MCF 10A (cell line): Measurements from ENCODE around the gene ZNF142. TPM values are rescaled to one million over a fixed set of nuclear protein-coding genes. Genes with fewer than 3 reads are reported as not detected.

Experiments used
- BruUV-seq: library from RNA; stranded (reverse); fragments of 400-500 nt; replicated peaks from 2 replicates; lab custom pipeline; 2021; lab: Mats Ljungman, UMichigan
- CTCF ChIA-PET: fragments of 300-600 bp; sonication (Branson Sonifier 250); formaldehyde crosslinking; extraction: SDS; loops from one replicate; lab custom pipeline; 2021; ENCODE audit warnings: antibody characterized with exemption, inconsistent platforms; lab: Yijun Ruan, JAX
- POLR2A ChIA-PET: fragments of 300-600, 350-650 bp; sonication (Branson Sonifier 250); formaldehyde crosslinking; extraction: SDS; loops from one replicate; lab custom pipeline; 2020; ENCODE audit warnings: antibody characterized with exemption, inconsistent platforms; lab: Yijun Ruan, JAX
- DNase-seq: peaks from one replicate; pipeline ENCODE4 v3.0.0-alpha.2; 2018; ENCODE audit not compliant: unreplicated experiment
- H3K27ac Mint-ChIP-seq: one replicate; pipeline ENCODE4 v1.8.0; 2022; ENCODE audit warnings: mild to moderate bottlenecking, low read depth, mixed read lengths; ENCODE audit not compliant: unreplicated experiment
- H3K27me3 Mint-ChIP-seq: one replicate; pipeline ENCODE4 v1.8.0; 2022; ENCODE audit warnings: mixed read lengths; ENCODE audit not compliant: insufficient read depth, unreplicated experiment
- H3K36me3 Mint-ChIP-seq: one replicate; pipeline ENCODE4 v1.8.0; 2022; ENCODE audit warnings: mild to moderate bottlenecking, moderate library complexity, mixed read lengths; ENCODE audit not compliant: insufficient read depth, unreplicated experiment
- H3K4me1 Mint-ChIP-seq: one replicate; pipeline ENCODE4 v1.8.0; 2022; ENCODE audit warnings: mixed read lengths; ENCODE audit not compliant: insufficient read depth, unreplicated experiment
- H3K4me3 Mint-ChIP-seq: one replicate; pipeline ENCODE4 v1.8.0; 2022; ENCODE audit warnings: mild to moderate bottlenecking, moderate library complexity, mixed read lengths; ENCODE audit not compliant: unreplicated experiment
- H3K9me3 Mint-ChIP-seq: one replicate; pipeline ENCODE4 v1.8.0; 2022; ENCODE audit warnings: mixed read lengths; ENCODE audit not compliant: unreplicated experiment
- intact Hi-C: fragments of 100-400 bp; cut with micrococcal nuclease; formaldehyde crosslinking; loops from 2 replicates; pipeline ENCODE4 v1.14.1; 2022
- total RNA-seq: library from RNA; stranded (reverse); gene quantifications from 2 replicates; pipeline ENCODE4 v1.2.3, GENCODE V29; 2022
- TF ChIP-seq, protein P1 (sequence below): fragments of 200-600 bp; IDR thresholded peaks from one replicate; pipeline ENCODE4 v1.8.0; 2022; ENCODE audit warnings: antibody characterized with exemption, mild to moderate bottlenecking; ENCODE audit not compliant: unreplicated experiment

Gene ZNF142
- total RNA-seq, 1 experiment from 2014 or later: 37.8 TPM

GRCh38 chr2:218701806-218702205 is 42.4 kb upstream of the ZNF142 start:
- ChIA-PET CTCF (interaction anchor here (0.6 to 2.2 kb wide), 6 partner anchors 10 to 840 kb away, joined by 3 to 12 read pairs (median 3); no protein-coding TSS in a partner anchor), POLR2A (interaction anchor here (1.5 kb wide), 1 partner anchor 30 kb away, joined by 6 read pairs; the partner anchor contains the start of genes RNF25 and STK36)
- no peak overlapping the region for H3K4me3 Mint-ChIP-seq
- no peak overlapping the region for H3K27ac Mint-ChIP-seq
- no peaks in the 10 kb centered on the region for H3K4me1 Mint-ChIP-seq
- intact Hi-C loops: no loop called here
- TF ChIP-seq, protein P1, sequence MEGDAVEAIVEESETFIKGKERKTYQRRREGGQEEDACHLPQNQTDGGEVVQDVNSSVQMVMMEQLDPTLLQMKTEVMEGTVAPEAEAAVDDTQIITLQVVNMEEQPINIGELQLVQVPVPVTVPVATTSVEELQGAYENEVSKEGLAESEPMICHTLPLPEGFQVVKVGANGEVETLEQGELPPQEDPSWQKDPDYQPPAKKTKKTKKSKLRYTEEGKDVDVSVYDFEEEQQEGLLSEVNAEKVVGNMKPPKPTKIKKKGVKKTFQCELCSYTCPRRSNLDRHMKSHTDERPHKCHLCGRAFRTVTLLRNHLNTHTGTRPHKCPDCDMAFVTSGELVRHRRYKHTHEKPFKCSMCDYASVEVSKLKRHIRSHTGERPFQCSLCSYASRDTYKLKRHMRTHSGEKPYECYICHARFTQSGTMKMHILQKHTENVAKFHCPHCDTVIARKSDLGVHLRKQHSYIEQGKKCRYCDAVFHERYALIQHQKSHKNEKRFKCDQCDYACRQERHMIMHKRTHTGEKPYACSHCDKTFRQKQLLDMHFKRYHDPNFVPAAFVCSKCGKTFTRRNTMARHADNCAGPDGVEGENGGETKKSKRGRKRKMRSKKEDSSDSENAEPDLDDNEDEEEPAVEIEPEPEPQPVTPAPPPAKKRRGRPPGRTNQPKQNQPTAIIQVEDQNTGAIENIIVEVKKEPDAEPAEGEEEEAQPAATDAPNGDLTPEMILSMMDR: no peak
- DNase-seq: no peak
- H3K9me3 Mint-ChIP-seq: no peaks in the 10 kb centered on the region
- no peaks in the 10 kb centered on the region for H3K27me3 Mint-ChIP-seq
- no TSS peak for BruUV-seq
- H3K36me3 Mint-ChIP-seq: peaks cover 11% of the 10 kb centered on the region

- no peak for DNase-seq
- intact Hi-C loops: no loop called here
- no TSS peak for BruUV-seq
- POLR2A ChIA-PET: no interaction called here
- Mint-ChIP-seq H3K4me1 (no peaks in the 10 kb centered on the region), H3K27me3 (no peaks in the 10 kb centered on the region), H3K4me3 (no peak overlapping the region), H3K27ac (no peak overlapping the region), H3K36me3 (peaks cover 21% of the 10 kb centered on the region), H3K9me3 (no peaks in the 10 kb centered on the region)
- CTCF ChIA-PET: interaction anchor here (0.7 to 3.0 kb wide), 4 partner anchors 11 to 143 kb away, joined by 3 to 16 read pairs (median 4); partner anchors contain the start of gene TTLL4
- TF ChIP-seq, protein P1: no peak
Observed at GRCh38 chr2:218698885-218699284, 39.5 kb upstream of the ZNF142 start.

GRCh38 chr2:218694405-218695145 is 35.2 kb upstream of the ZNF142 start:
- TF ChIP-seq, protein P1: no peak
- ChIA-PET CTCF (interaction anchor here (0.6 to 1.1 kb wide), 3 partner anchors 8 to 184 kb away, joined by 3 to 4 read pairs (median 3); no protein-coding TSS in a partner anchor), POLR2A (interaction anchor here (0.6 to 1.5 kb wide), 2 partner anchors 16 to 558 kb away, joined by 3 read pairs; partner anchors contain the start of genes TTLL4 and TUBA4B)
- H3K9me3 Mint-ChIP-seq: no peaks in the 10 kb centered on the region
- no peak overlapping the region for H3K4me3 Mint-ChIP-seq
- no peak for DNase-seq
- H3K4me1 Mint-ChIP-seq: no peaks in the 10 kb centered on the region
- BruUV-seq: no TSS peak
- H3K27ac Mint-ChIP-seq: no peak overlapping the region
- intact Hi-C loops: no loop called here
- peaks cover 23% of the 10 kb centered on the region for H3K36me3 Mint-ChIP-seq
- H3K27me3 Mint-ChIP-seq: no peaks in the 10 kb centered on the region

- TF ChIP-seq, protein P1: no peak
- Mint-ChIP-seq H3K36me3 (peaks cover 24% of the 10 kb centered on the region), H3K27ac (no peak overlapping the region), H3K27me3 (no peaks in the 10 kb centered on the region), H3K4me1 (peaks cover 6% of the 10 kb centered on the region), H3K4me3 (no peak overlapping the region), H3K9me3 (no peaks in the 10 kb centered on the region)
- intact Hi-C loops: no loop called here
- no peak for DNase-seq
- BruUV-seq: no TSS peak
- ChIA-PET POLR2A (interaction anchor here (0.9 kb wide), 1 partner anchor 20 kb away, joined by 3 read pairs; the partner anchor contains the start of gene RNF25), CTCF (interaction anchor here (0.6 to 1.6 kb wide), 4 partner anchors 10 to 390 kb away, joined by 3 to 9 read pairs (median 4); partner anchors contain the start of genes RNF25 and STK36)
Observed at GRCh38 chr2:218691234-218691633, 31.8 kb upstream of the ZNF142 start.
